Keratinocyte (primary cell): ENCODE results near the gene BAHD1. TPM values are rescaled to one million over a fixed set of nuclear protein-coding genes. Genes with fewer than 3 reads are reported as not detected.

Experiments
- DNase-seq: peaks from one replicate; pipeline ENCODE4 v3.0.0-alpha.2; 2011; ENCODE audit warnings: low read depth, missing footprints, low spot score
- FAIRE-seq: peaks from 2 replicates; lab custom pipeline; 2011; peaks lifted over from hg19 to GRCh38; lab: Jason Lieb, UNC
- H2AFZ ChIP-seq: 2 replicates; pipeline ENCODE4 v1.6.0; 2012; ENCODE audit warnings: low read length, control low read depth, inconsistent platforms; ENCODE audit not compliant: control insufficient read depth
- H3K27ac ChIP-seq: 2 replicates; pipeline ENCODE4 v1.5.1; 2011; ENCODE audit warnings: low read length; ENCODE audit not compliant: control insufficient read depth, insufficient read depth
- H3K27me3 ChIP-seq: 3 replicates; pipeline ENCODE4 v1.6.0; 2011; ENCODE audit warnings: low read length; ENCODE audit not compliant: control insufficient read depth, insufficient read depth; ENCODE audit errors: extremely low read depth
- H3K36me3 ChIP-seq, 2 experiments: 2 replicates in 1 of 2; 3 replicates in 1 of 2; pipeline ENCODE4 v1.5.1; 2011; ENCODE audit warnings: low read length in 2 of 2, mild to moderate bottlenecking in 1 of 2; ENCODE audit not compliant: control insufficient read depth in 2 of 2, insufficient read depth in 2 of 2; ENCODE audit errors: extremely low read depth in 1 of 2
- H3K4me1 ChIP-seq: 3 replicates; pipeline ENCODE4 v1.5.1; 2011; ENCODE audit warnings: low read length; ENCODE audit not compliant: control insufficient read depth, insufficient read depth; ENCODE audit errors: extremely low read depth
- H3K4me2 ChIP-seq: 3 replicates; pipeline ENCODE4 v1.6.0; 2011; ENCODE audit warnings: low read depth, low read length; ENCODE audit not compliant: control insufficient read depth, insufficient read depth; ENCODE audit errors: extremely low read depth
- H3K4me3 ChIP-seq, 3 experiments: fragments of 200-600 bp in 1 of 3; sonication (generic) in 1 of 3; 2 replicates in 2 of 3; 3 replicates in 1 of 3; pipeline ENCODE4 v1.5.1; 2011 to 2016; ENCODE audit warnings: low read length in 3 of 3, mild to moderate bottlenecking in 3 of 3, control low read depth in 2 of 3, inconsistent platforms in 1 of 3, low read depth in 1 of 3, mixed read lengths in 1 of 3, mixed run types in 1 of 3, moderate library complexity in 1 of 3; ENCODE audit not compliant: control insufficient read depth in 2 of 3, insufficient read depth in 2 of 3; ENCODE audit errors: extremely low read depth in 1 of 3
- H3K79me2 ChIP-seq: 2 replicates; pipeline ENCODE4 v1.6.0; 2012; ENCODE audit warnings: low read length; ENCODE audit not compliant: control insufficient read depth, insufficient read depth
- H3K9ac ChIP-seq: 3 replicates; pipeline ENCODE4 v1.6.0; 2011; ENCODE audit warnings: low read length; ENCODE audit not compliant: control insufficient read depth, insufficient read depth; ENCODE audit errors: extremely low read depth
- H3K9me1 ChIP-seq: 3 replicates; pipeline ENCODE4 v1.6.0; 2011; ENCODE audit warnings: low read length; ENCODE audit not compliant: control insufficient read depth, insufficient read depth; ENCODE audit errors: extremely low read depth
- H3K9me3 ChIP-seq: 2 replicates; pipeline ENCODE4 v1.5.1; 2012; ENCODE audit warnings: low read depth, low read length; ENCODE audit not compliant: control insufficient read depth
- H4K20me1 ChIP-seq: 3 replicates; pipeline ENCODE4 v1.6.0; 2011; ENCODE audit warnings: low read length; ENCODE audit not compliant: control insufficient read depth, insufficient read depth; ENCODE audit errors: extremely low read depth
- CTCF ChIP-seq, 3 experiments: IDR thresholded peaks in 1 of 3; conservative IDR thresholded peaks in 1 of 3; optimal IDR thresholded peaks in 1 of 3; 2 replicates in 2 of 3; 3 replicates in 1 of 3; pipeline versions ENCODE3 to v1.5.1; 2011; ENCODE audit warnings: low read length in 3 of 3, mild to moderate bottlenecking in 3 of 3, moderate library complexity in 2 of 3, control low read depth in 1 of 3, inconsistent platforms in 1 of 3; ENCODE audit not compliant: insufficient read depth in 2 of 3; ENCODE audit errors: extremely low read depth in 1 of 3
- EZH2 ChIP-seq: IDR thresholded peaks from one replicate; pipeline ENCODE4 v1.6.1; 2012; ENCODE audit warnings: inconsistent platforms, mild to moderate bottlenecking, low read length, moderate library complexity
- dilution Hi-C: fragments of 300-500 bp; cut with MboI; formaldehyde crosslinking; loops from one replicate; pipeline ENCODE4 v1.7.0; 2020; ENCODE audit warnings: low sequenced_read_pairs; ENCODE audit not compliant: extremely low pct_ligation_motif_present
- polyA plus RNA-seq, 5 experiments: library from polyadenylated mRNA; depleted of rRNA in 3 of 5; stranded (reverse) in 3 of 5; stranded (forward) in 1 of 5; unstranded in 1 of 5; fragments of >200 nt; gene quantifications; 1 replicate in 1 of 5; 2 replicates in 3 of 5; 3 replicates in 1 of 5; pipeline versions ENCODE4 v1.2.1 to v1.2.3, GENCODE V29; 2011 to 2012; ENCODE audit warnings: missing spikeins in 2 of 5, low read depth in 1 of 5, low replicate concordance in 1 of 5

The BAHD1 gene
- polyA plus RNA-seq, 1 donor (not counting 4 experiments of a cell fraction or from before 2014, with no cell fraction given), result 4.8 TPM

GRCh38 chr15:40450047-40450446 lies 9.3 kb downstream of the BAHD1 start:
- no peak overlapping the region for H3K9ac ChIP-seq
- FAIRE-seq (no peak), DNase-seq (no peak)
- no peak for TF ChIP-seq CTCF (optimal IDR thresholded peaks at IDR 0.05 in 1 of 3, IDR thresholded peaks at IDR 0.05 in 1 of 3, conservative IDR thresholded peaks at IDR 0.05 in 1 of 3; ENCODE audit: extremely low read depth in 1 of 3, insufficient read depth in 2 of 3, low read length in 3 of 3)
- TF ChIP-seq EZH2, result no peak
- peaks cover 0 to 4% of the 10 kb centered on the region in 2 experiments for H3K36me3 ChIP-seq
- no peak overlapping the region for H2AFZ ChIP-seq
- no peaks in the 10 kb centered on the region for H3K27me3 ChIP-seq
- peaks cover 57% of the 10 kb centered on the region for H3K79me2 ChIP-seq
- dilution Hi-C loops, result no loop called here
- H3K4me3 ChIP-seq, result no peak overlapping the region
- no peak overlapping the region for H3K27ac ChIP-seq
- H3K4me1 ChIP-seq, result peaks cover 19% of the 10 kb centered on the region
- H4K20me1 ChIP-seq, result peaks cover 9% of the 10 kb centered on the region
- no peak overlapping the region for H3K4me2 ChIP-seq
- no peaks in the 10 kb centered on the region for H3K9me3 ChIP-seq
- H3K9me1 ChIP-seq, result peaks cover 6% of the 10 kb centered on the region

GRCh38 chr15:40451527-40452158 lies 10.9 kb downstream of the BAHD1 start:
- peaks cover 12% of the 10 kb centered on the region for H4K20me1 ChIP-seq
- no peak overlapping the region for H2AFZ ChIP-seq
- H3K9ac ChIP-seq, result no peak overlapping the region
- no peak overlapping the region for H3K4me3 ChIP-seq
- peaks cover 27% of the 10 kb centered on the region for H3K4me1 ChIP-seq
- H3K27me3 ChIP-seq, result no peaks in the 10 kb centered on the region
- TF ChIP-seq CTCF (optimal IDR thresholded peaks at IDR 0.05 in 1 of 3, IDR thresholded peaks at IDR 0.05 in 1 of 3, conservative IDR thresholded peaks at IDR 0.05 in 1 of 3; ENCODE audit: extremely low read depth in 1 of 3, insufficient read depth in 2 of 3, low read length in 3 of 3) (no peak), EZH2 (no peak)
- no peak for FAIRE-seq
- peaks cover 13% of the 10 kb centered on the region for H3K9me1 ChIP-seq
- H3K4me2 ChIP-seq, result no peak overlapping the region
- H3K79me2 ChIP-seq, result peaks cover 51% of the 10 kb centered on the region
- no peak overlapping the region for H3K27ac ChIP-seq
- no peaks in the 10 kb centered on the region for H3K9me3 ChIP-seq
- DNase-seq, result no peak
- H3K36me3 ChIP-seq, result no peaks in the 10 kb centered on the region
- dilution Hi-C loops, result no loop called here
